NCI-H1105 (cell line): ENCODE results near the gene CACNA2D3.
A peak's percentile ranks its signal among the peaks of the same experiment; 100 is the strongest.

Source experiments
- DNase-seq: peaks from one replicate; lab custom pipeline; 2025; lab: John Stamatoyannopoulos, UW

CACNA2D3 gene

DNA sequence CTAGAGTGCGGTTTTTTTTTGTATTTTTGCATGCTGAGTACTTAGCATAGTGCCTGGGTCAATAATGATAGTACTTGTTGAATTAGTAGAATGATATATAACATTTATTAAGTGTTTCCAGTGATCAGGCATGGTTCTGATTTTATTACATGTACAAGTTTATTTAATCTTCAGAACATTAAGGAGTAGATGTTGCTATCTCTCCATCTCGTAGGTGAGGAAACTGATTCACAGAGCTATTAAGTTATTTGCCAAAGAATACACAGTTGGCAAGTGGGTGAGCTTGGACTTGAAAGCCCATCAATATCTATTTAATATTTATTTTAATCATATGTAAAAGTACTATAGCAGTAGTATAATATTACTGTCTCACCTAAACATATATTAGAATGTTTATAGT lies 219.5 kb downstream of the CACNA2D3 start:
- DNase-seq: no peak

DNA sequence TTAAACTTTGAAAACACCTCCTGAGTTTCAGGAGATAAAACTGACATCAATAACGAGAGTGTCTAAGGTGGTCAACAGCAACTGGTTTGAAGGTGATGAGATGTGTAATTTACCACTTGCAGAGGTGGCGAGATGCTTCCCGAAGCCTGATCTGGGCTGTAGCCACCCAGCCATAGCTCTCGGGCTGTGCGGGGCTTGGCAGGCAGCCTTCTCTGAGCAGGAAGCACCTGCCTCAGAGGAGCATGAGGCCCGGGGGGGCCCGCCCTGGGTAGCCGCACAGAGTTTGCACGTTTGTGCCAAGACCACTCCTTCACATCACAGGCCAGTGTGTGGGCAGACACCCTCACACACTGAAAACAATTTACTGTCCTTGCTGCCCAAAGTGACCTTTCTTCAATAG lies 220.3 kb downstream of the CACNA2D3 start:
- no peak for DNase-seq

DNA sequence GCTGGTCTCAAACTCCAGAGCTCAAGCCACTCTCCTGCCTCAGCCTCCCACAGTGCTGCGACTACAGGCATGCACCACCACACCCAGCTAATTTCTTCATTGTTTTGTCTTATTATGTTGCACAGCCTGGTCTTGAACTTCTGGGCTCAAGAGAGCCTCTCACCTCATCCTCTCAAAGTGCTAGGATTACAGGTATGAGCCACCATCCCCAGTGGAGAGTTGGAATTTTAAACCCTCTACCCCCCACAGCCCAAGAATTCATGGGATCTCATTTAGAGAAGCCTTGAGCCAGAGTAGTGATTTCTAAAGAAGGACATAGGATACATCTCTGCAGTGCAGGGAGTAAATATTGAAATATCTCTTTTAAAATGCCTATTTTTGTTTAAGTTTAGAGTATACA lies 221.1 kb downstream of the CACNA2D3 start:
- DNase-seq: no peak

DNA sequence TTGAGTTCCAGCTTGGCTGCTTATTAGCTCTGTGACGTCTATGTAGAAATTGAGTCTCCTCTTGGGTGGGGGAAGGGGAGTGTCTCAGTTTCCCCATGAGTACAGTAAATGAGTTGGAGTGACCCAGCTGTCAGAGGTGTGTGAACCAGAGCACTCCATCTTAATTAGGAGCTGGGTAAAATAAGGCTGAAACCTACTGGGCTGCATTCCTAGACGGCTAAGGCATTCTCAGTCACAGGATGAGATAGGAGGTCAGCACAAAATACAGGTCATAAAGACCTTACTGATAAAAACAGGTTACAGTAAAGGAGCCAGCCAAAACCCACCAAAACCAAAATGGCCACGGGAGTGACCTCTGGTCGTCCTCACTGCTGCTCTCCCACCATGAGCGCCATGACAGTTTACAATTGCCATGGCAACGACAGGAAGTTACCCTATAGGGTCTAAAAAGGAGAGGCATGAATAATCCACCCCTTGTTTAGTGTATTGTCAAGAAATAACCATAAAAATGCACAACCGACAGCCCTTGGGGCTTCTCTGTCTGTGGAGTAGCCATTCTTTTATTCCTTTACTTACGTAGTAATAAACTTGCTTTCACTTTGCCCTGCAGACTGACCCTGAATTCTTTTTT lies 222.4 kb downstream of the CACNA2D3 start:
- no peak for DNase-seq

DNA sequence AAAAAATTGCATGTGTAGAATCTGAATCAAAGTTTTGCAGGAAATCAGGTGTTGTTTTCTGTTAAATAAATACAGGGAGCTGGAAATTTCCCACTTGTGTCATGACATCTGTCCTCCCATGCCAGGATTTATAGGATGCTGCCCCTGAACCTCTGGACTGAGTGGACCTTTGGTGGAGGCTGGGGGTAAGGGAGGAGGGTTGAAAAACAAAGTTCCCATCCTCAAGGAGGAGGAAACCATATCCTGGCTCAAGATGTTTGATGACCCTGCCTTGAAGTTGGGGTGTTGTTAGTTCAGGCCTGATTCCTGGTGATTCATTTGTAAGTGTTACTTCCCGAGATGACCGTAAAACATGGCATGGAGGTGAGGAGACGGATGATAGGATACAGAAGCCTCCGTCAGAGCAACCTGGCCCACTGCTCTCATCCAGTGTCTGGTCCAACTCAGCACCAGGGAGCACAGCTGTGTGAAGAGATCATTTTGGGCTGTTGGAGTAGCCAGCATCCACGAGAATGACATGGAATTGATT lies 223.6 kb downstream of the CACNA2D3 start:
- no peak for DNase-seq

DNA sequence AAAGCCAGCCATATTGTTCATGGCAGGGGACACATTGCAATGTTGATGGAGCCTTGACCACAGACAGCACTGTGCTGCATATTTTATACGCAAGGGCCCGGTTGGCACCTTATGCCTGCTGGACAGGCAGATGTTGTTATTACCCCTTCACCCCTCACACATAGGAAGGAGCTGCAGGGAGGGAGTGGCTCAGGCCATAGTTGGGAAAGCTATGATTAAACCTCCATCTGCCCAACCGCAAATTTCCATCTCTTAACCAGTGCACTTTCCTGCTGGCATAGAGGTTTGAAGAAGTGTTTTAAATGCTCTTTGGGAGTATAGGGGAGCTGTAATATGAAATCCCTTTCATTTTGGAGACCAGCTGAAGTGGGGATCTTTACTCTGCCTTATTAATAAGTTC lies 224.7 kb downstream of the CACNA2D3 start:
- no peak for DNase-seq

DNA sequence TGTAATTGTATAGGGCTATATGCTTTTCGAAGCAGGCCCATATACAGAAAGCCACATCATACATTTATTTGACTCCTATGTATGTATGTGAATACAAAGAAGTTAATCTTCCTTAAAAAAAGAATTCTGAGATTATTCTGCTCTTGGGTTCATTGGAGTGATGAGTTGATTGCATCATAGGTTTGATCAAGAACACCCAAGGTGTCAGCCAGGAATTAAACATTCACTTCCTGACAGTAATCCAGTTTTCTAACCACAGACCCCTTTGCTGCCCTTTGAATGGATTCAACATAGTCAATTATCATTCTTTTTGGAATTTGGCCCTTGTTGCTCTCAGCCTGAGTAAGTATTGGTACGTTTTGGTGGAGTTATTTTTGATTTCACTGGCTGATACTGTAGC lies 225.6 kb downstream of the CACNA2D3 start:
- no peak for DNase-seq

DNA sequence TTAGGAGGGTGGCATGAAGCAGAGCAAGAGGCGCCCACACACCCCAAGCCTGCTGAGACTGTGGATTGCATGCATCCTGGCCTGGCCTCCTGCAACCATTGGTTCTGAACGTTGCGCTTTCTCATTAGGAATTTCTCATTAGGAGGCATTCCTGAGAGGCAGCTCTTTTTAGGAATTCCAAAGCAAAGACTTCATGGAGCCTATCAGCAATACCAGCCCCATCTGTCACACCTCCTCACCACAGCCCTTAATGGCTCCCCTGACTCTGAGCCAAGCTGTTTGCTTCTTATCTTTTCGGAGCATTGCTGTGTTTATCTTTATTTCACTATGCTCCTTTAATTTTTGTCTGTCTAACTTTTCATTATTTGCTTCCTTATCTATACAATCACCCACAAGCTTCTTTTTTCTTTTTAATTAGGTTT lies 226.9 kb downstream of the CACNA2D3 start:
- DNase-seq: no peak

DNA sequence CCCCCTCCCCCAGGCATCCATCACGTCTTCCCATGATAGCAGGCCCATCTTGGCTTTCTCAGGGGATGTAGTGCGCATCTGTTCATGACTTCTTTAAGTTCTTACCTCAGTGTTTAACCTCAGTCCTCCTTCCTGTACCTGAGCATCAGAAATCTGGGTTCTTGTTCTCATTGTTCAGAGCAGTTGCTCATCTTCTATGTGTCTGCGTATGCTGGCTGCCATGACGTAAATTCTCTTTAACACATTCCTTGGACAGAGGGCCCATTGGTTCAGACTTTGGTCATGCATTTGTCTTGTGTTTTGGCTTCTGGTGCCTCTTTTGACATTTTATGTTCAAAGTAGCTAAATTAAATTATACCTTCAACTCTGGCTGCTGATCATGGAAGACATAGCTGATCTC lies 227.3 kb downstream of the CACNA2D3 start:
- no peak for DNase-seq

DNA sequence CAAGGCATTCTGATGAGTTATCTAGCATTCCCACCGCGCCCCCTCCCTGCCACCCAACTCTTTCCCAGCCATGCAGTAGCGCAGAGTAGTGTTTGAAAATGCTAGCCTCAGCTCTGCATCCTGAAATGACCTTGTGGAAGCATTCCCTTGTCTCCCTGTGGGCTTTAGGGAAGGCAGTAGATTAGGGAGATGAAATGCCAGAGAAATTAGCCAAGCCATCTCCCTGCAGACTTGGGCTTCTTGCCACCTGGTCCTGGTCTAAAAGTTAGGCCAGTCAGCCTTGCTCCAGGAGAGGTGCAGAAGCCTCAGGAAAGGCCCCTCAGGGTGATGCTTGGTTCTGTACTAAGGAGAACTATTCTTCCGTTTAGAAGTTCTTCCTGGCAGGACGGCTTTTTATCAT lies 231.2 kb downstream of the CACNA2D3 start:
- DNase-seq: no peak

DNA sequence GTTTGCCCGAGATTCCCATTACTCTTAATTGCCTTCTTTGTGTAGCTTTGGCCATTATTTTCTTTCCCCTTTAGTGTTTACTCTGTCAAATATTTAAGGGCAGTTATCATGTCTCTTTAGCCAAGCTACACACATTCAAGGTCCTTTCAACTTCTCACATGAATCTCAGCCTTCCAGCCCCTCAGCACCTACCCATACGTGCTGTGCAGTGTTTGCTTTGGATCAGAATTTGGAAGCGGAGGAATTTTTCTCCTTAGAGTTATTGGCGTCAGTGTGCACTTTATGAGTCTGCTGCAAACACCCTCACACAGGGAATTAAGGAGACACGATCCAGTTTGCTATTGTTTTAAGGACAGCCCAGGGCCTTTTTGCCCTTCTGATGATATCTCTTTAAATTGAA lies 231.6 kb downstream of the CACNA2D3 start:
- no peak for DNase-seq

DNA sequence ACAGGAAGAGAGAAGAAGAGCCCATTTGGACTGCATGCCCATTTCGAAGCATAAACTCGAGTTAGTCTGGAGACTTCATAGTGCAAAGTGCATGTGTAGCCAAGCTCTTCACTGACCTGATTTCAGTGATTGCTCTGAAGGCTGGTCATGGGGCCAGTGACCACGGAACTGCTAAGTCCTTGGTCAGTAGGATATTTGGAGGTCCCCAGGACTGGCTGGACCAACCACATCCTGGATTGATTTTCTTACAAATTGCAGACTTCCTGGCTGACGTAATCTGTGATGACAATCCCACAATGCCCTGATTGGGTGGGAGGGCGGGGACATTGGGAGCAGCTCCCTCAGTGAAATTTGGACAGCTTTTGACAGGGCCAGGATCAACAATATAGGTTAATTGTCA lies 233.4 kb downstream of the CACNA2D3 start:
- DNase-seq: no peak

DNA sequence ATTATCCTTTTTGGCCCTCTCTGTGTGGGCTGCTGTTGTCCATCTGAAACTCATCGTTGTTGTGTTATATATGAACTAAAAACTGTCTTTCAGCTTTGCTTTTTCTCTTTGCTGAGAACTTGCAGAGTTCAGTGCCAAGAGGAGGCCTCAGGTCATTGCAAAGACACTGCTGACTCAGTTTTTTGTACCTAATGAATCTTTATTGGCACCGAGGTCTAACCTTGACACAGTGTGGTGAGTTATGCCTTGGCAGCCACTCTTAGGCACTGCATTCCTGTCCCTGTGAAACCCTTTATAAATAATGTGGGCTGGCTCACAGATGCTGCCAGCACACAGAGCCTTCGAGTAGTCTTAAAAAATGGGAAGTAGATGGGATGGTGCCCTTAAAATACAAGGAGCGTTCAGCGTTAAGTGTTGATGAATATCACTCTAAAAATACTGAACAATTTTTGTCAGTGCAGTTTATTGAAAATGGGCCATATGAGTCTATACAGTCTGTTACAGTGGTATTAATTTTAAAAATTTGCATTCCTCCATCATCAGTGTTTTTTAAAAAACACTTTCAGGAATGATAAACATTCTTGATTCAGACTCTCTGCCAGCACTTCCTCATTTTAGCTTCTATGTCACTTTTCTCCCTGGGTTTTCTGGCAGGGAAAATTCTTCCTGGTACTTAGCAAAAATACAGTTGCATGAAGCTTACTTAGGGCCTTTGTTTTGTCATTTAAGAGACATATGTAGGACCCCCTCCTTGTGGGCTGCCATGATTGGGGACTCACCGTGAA lies 234.1 kb downstream of the CACNA2D3 start:
- DNase-seq: no peak

DNA sequence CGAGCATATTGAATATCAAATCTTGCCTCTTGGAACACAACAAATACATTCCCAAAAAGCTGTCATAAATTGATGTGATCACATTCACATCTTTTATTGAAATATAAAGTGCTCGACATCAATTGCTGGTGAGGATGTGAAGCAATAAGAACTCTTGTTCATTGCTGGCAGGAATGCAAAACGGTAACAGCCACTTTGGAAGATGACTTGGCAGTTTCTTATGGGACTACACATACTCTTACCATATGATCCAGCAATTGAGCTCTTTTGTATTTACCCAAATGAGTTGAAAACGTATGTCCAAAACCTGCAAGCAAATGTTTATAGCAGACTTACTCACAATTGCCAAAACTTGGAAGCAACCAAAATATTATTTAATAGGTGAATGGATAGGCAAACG lies 234.9 kb downstream of the CACNA2D3 start:
- no peak for DNase-seq

DNA sequence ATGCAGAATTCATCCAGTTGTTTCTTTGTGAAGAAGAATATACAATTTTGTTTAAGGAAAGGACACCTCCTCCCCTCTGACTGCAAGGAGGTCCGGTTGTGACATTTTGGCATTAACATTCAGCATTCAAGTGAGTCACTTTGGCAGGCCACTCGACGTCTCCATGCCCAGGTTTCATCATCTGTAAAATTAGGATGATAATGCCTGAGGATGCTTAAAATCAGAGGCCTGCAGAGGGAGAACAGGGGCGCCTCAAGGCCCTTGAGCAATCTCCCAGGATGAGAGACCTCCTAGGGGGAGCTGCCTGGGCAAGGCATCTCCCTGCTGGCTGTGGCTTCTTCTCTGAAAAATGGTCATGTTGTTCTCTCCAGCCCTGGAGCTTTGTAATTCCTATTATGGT lies 236.0 kb downstream of the CACNA2D3 start:
- DNase-seq: no peak

DNA sequence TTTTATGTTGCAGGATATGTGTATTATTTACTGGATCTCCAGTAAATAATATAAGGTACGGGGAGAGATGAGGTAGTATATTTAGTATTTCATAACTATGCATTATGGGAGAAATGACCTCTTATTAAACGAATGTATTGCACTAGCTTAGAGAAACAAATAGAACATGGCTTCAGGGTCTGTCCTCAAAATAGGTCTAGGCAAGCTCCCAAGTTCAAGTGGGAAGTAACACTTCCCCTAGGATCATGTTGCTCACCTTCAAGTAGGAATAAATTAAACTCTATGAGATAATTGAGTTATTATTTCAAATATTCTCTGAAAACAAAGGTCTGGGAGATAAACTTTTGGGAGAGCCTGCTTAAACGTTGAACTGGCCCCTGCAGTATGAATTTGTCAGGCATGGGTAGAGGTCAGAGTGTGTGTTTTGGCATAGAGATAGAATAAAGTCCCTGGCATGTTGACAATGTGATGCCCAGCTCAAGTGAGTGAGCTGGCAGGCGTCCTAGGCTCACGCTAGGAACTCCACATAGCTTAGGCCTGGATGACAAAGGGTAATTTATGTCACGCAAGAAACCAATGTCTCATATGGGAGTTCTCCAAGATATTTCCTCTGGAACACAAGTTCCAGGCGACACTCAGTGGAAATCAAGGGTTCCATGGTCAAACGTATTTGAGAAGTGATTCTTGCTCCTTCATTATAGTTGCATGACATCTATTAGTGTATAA lies 236.8 kb downstream of the CACNA2D3 start:
- DNase-seq: peak; percentile 67

DNA sequence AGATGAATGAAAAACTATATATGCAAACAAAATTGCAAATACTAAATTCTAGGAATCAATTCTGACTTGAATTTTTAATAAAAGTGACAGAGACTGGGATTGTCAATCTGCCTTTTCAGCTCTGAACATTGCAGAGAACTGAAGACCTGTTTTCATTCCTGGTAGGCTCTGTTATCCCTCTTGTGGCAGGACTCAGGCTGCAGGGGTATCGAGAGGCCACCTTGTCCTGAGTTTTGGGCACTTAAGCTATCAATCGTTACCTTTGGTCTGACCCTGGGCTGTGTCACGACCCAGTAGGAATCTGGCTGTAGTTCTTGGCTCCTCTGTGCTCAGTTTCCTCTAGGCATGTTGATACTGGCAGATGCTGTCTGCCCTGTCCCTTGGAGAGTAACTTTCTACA lies 238.0 kb downstream of the CACNA2D3 start:
- no peak for DNase-seq

DNA sequence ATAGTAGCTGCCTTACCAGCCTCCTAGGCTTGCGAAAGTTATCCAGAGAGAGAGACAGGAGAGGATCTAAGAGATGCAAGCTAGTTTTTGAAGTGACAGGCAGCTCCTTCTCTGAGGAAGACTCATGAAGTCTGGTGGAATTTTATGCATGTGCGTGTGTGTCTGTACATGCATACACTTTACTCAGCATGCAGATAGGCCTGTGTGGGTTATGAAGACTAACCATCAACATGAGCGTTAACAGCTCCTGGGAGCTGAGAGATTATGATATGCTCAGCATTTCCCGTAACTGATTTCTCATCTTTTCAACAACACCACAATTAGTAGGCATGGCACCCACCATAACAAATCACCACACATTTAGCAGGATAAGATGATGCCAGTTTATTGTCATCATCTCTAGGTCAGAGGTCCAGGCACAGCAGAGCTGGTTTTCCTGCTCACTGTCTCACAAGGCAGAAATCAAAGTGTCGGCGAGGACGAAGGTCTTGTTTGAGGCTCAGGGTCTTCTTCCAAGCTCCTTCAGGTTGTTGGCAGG lies 239.5 kb downstream of the CACNA2D3 start:
- no peak for DNase-seq

DNA sequence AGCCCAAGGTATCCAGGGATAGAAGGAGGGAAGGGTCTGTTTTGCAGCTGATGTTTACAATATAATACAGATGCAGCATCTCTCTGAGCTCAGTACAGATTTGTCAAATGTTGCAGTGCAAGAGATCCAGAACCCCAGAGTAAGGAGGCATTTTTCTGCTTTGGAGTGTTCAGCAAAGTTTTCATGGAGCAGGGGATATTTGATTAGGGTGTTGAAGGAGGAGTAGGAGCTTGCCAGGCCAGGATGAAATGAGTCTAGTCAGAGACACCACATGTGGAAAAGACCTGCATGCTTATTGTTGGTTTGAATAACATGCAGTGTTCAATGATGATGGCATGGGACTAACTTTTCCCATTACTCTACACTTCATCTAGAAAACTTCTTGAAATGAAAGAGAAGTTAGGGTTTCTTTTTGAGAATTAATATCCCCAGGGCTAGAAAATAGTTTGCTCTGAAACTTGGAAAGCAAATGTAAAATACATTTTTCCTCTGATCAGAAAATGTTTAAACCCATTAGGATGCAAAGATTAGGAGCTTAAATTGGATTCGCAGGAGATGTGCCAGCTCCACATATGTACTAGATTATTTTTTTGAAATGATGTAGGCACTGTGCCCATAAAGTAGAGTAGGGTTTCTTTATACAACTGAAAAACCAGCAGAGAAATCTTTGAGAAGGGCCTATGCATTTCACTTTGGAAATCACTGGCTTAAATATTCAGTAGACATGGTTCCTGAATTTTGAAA lies 243.8 kb downstream of the CACNA2D3 start:
- no peak for DNase-seq

DNA sequence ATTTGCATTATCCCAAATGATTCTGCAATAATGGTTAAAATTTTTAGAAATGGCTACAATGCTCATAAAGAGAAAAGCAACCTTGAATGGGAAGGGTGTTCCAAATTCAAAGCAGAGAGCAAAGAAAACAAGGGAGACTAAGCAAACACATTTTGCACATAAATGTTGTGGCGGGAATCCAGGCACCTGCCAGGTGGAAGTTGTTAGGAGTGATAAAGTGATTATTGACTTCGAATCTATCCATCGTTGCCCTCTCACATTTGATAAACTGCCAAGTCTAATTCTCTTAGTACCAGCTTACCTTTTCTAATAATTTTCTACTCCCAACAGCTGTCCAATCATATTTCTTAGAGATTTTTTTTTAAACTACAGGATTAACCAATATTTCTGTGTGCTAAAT lies 244.5 kb downstream of the CACNA2D3 start:
- peak; percentile 49 for DNase-seq

DNA sequence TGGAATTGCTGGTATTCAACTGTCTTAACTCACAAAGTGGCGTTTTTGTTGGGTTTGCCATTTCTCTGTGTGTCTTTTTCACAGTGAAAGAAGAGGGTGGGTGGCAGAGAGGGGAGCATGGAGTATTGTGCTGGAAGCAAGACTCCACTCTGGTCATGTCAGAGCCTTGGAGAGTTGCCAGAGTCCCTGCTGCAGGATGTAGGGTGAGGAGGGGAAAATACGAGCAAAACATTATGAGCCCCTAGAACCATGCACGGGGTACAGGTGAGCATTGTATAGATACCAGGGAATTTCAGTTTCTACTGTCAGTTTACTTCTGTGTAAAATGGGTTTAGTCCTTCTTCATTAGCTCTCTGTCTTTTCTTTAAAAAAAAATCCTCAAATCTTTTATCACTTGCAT lies 249.9 kb downstream of the CACNA2D3 start:
- DNase-seq: no peak
